ENCODE measurements around the gene API5.

API5 gene

GRCh38 chr11:43311791-43312607 is at the start of gene API5:
API5 (plus strand) TSS chr11:43311996; CDS start chr11:43312128, 132 bp downstream.
- Histone ChIP-seq H3K36me3 (no peaks in the 10 kb centered on the region), H3K4me1 (ENCODE audit: control insufficient read depth in 1 of 2, insufficient read depth in 1 of 2, low read depth in 1 of 2, low read length in 1 of 2) (peaks cover 12 to 17% of the 10 kb centered on the region in 2 experiments), H3K9me3 (no peaks in the 10 kb centered on the region), H3K4me3 (ENCODE audit: low read depth in 1 of 2, low read length in 1 of 2) (peak within 1 kb of the TSS; percentile 67 to 68), H3K27ac (peak within 1 kb of the TSS; percentile 81), H3K27me3 (no peaks in the 10 kb centered on the region)
- TF ChIP-seq, protein P1, sequence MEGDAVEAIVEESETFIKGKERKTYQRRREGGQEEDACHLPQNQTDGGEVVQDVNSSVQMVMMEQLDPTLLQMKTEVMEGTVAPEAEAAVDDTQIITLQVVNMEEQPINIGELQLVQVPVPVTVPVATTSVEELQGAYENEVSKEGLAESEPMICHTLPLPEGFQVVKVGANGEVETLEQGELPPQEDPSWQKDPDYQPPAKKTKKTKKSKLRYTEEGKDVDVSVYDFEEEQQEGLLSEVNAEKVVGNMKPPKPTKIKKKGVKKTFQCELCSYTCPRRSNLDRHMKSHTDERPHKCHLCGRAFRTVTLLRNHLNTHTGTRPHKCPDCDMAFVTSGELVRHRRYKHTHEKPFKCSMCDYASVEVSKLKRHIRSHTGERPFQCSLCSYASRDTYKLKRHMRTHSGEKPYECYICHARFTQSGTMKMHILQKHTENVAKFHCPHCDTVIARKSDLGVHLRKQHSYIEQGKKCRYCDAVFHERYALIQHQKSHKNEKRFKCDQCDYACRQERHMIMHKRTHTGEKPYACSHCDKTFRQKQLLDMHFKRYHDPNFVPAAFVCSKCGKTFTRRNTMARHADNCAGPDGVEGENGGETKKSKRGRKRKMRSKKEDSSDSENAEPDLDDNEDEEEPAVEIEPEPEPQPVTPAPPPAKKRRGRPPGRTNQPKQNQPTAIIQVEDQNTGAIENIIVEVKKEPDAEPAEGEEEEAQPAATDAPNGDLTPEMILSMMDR (IDR thresholded peaks at IDR 0.05): peak; percentile 60

GRCh38 chr11:43267856-43268580 is 43.8 kb upstream of the API5 start:
- Histone ChIP-seq H3K27me3 (peaks cover 17% of the 10 kb centered on the region), H3K4me1 (ENCODE audit: control insufficient read depth in 1 of 2, insufficient read depth in 1 of 2, low read depth in 1 of 2, low read length in 1 of 2) (no peaks in the 10 kb centered on the region), H3K27ac (no peak overlapping the region), H3K4me3 (ENCODE audit: low read depth in 1 of 2, low read length in 1 of 2) (no peak overlapping the region), H3K9me3 (no peaks in the 10 kb centered on the region), H3K36me3 (no peaks in the 10 kb centered on the region)
- TF ChIP-seq, protein P1 (IDR thresholded peaks at IDR 0.05): no peak

DNA sequence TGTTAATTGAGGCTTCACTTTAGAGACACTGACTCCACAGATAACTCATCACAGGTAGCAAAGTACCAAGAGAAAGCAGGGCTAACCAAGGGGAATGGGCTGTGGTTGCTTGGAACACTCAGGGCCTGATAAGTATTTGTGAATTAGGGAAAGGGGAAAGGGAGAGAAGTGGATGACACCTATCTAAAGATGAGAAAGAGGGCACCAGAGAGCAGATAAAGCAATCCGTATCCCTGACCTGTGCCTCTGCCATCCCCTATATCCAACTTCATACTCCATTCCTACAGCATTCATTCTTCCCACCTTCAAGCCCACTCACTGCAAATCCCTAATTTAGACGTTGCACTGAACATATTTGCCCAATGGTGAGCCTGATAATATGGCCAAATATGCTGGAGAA is 43.0 kb upstream of the API5 start:
- TF ChIP-seq, protein P1 (IDR thresholded peaks at IDR 0.05): no peak
- no peak overlapping the region for H3K4me3 ChIP-seq (ENCODE audit: low read depth in 1 of 2, low read length in 1 of 2)
- no peaks in the 10 kb centered on the region for H3K4me1 ChIP-seq (ENCODE audit: control insufficient read depth in 1 of 2, insufficient read depth in 1 of 2, low read depth in 1 of 2, low read length in 1 of 2)
- no peaks in the 10 kb centered on the region for H3K36me3 ChIP-seq
- H3K27ac ChIP-seq: no peak overlapping the region
- H3K9me3 ChIP-seq: no peaks in the 10 kb centered on the region
- peaks cover 17% of the 10 kb centered on the region for H3K27me3 ChIP-seq

DNA sequence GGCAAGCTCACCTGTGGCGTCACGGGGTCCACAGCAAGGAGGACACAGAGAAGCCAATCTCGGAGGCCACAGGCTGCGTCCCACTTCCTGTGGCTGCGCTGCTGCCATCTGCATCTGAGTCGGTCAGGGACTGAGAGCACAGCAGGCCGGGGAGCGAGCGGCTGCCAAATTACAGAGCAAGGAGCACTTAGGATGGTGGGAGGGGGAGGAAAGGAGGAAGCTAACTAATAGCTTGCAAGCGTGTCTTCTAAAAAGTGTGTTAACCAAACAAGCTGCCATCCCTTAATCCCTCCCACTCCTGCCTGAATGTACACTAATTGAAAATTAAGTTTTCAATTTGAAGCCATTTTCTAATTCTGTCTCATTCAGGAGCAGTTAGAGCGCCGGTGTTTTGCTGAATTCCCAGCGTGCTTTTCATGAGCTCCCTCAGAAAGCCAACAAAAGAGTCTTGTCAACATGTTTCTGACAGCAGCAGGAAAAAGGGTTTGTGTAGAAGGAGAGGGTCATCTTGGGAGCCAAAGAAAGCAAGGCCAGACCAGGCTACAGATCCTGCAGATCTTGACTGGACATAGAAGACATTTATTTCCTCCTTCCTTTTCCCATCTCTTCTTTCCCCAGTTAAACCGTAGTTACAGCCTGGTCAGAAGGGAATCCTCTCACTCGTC is 42.4 kb upstream of the API5 start:
- peaks cover 17% of the 10 kb centered on the region for H3K27me3 ChIP-seq
- H3K9me3 ChIP-seq: no peaks in the 10 kb centered on the region
- TF ChIP-seq, protein P1 (IDR thresholded peaks at IDR 0.05): no peak
- H3K4me3 ChIP-seq (ENCODE audit: low read depth in 1 of 2, low read length in 1 of 2): no peak overlapping the region
- no peaks in the 10 kb centered on the region for H3K36me3 ChIP-seq
- no peak overlapping the region for H3K27ac ChIP-seq
- no peaks in the 10 kb centered on the region for H3K4me1 ChIP-seq (ENCODE audit: control insufficient read depth in 1 of 2, insufficient read depth in 1 of 2, low read depth in 1 of 2, low read length in 1 of 2)

DNA sequence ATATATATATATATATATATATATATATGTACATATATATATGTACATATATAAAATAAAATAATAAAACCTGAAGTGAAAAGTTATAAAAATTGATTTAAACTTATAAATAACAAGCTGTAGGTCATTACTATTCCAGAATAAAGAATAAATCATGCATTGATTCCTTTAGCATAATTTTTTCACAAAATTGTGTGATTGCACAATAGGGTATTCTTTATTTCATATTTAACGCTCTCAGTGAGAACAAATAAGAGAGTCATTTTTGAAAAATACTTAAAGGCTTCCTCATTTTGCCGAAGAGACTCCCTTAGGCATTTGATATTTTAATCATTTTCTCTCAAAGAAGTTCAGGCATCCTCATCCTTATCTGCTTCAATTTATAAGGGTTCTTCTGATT is 41.3 kb upstream of the API5 start:
- no peak overlapping the region for H3K4me3 ChIP-seq (ENCODE audit: low read depth in 1 of 2, low read length in 1 of 2)
- H3K27ac ChIP-seq: no peak overlapping the region
- H3K4me1 ChIP-seq (ENCODE audit: control insufficient read depth in 1 of 2, insufficient read depth in 1 of 2, low read depth in 1 of 2, low read length in 1 of 2): no peaks in the 10 kb centered on the region
- H3K27me3 ChIP-seq: peaks cover 17% of the 10 kb centered on the region
- no peaks in the 10 kb centered on the region for H3K9me3 ChIP-seq
- TF ChIP-seq, protein P1 (IDR thresholded peaks at IDR 0.05): no peak
- no peaks in the 10 kb centered on the region for H3K36me3 ChIP-seq
